Stomach smooth muscle (tissue), 2 donors: Measurements from ENCODE around the gene FAM149B1.
"Not testable (repeated sequence)": the region's sequence is repeated elsewhere in the genome, so short reads cannot be mapped to it uniquely, and the experiment has no call there.

Source experiments
- H3K27ac ChIP-seq: one replicate; pipeline ENCODE4 v1.7.0; 2013; ENCODE audit warnings: mild to moderate bottlenecking, low read length, inconsistent platforms
- H3K27me3 ChIP-seq, 2 donors: one replicate each; pipeline ENCODE4 v1.7.0; 2013; ENCODE audit warnings: low read length in 2 of 2; ENCODE audit not compliant: insufficient read depth in 2 of 2, control insufficient read depth in 1 of 2
- H3K36me3 ChIP-seq, 2 donors: one replicate each; pipeline ENCODE4 v1.7.0; 2013; ENCODE audit warnings: low read length in 2 of 2; ENCODE audit not compliant: control insufficient read depth in 2 of 2, insufficient read depth in 2 of 2
- H3K4me1 ChIP-seq: one replicate; pipeline ENCODE4 v1.7.0; 2013; ENCODE audit warnings: low read length; ENCODE audit not compliant: control insufficient read depth, insufficient read depth
- H3K4me3 ChIP-seq, 2 donors: one replicate each; pipeline ENCODE4 v1.7.0; 2013; ENCODE audit warnings: low read length in 2 of 2
- H3K9ac ChIP-seq, 2 donors: one replicate each; pipeline ENCODE4 v1.7.0; 2013; ENCODE audit warnings: low read length in 2 of 2, mild to moderate bottlenecking in 1 of 2
- H3K9me3 ChIP-seq, 2 donors: one replicate each; pipeline ENCODE4 v1.7.0; 2013; ENCODE audit warnings: low read length in 2 of 2; ENCODE audit not compliant: control insufficient read depth in 2 of 2
- donor health status: healthy.
- donor health status: Pancreatic carcinoma.

Gene FAM149B1

DNA sequence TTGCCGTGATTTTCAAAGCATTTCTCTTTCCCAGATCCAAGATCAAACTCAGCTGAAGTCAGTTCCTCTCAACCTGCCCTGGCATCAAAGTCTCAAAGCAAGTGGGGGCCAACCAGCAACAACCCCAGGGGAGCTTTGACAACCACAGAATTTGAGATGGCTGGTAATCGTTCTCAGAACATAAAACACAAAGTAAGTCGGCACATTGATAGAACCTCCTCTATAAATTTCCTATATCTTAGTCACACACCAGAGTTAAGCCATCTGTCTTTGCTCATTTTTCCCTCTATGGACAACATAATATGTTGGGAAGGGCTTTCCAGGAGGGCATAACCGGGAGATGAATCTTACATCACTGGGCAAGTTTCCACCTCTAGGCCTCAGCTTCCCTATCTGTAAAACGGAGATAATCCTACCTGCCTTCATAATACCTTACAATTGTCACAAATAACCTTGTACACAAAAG is 80.4 kb downstream of the FAM149B1 start:
- H3K4me3 ChIP-seq: no peak overlapping the region
- H3K4me1 ChIP-seq: peaks cover 25% of the 10 kb centered on the region
- H3K27ac ChIP-seq: no peak overlapping the region
- H3K9ac ChIP-seq: no peak overlapping the region
- H3K36me3 ChIP-seq: peaks cover 5 to 19% of the 10 kb centered on the region in 2 donors
- no peaks in the 10 kb centered on the region for H3K27me3 ChIP-seq
- H3K9me3 ChIP-seq: no peaks in the 10 kb centered on the region

DNA sequence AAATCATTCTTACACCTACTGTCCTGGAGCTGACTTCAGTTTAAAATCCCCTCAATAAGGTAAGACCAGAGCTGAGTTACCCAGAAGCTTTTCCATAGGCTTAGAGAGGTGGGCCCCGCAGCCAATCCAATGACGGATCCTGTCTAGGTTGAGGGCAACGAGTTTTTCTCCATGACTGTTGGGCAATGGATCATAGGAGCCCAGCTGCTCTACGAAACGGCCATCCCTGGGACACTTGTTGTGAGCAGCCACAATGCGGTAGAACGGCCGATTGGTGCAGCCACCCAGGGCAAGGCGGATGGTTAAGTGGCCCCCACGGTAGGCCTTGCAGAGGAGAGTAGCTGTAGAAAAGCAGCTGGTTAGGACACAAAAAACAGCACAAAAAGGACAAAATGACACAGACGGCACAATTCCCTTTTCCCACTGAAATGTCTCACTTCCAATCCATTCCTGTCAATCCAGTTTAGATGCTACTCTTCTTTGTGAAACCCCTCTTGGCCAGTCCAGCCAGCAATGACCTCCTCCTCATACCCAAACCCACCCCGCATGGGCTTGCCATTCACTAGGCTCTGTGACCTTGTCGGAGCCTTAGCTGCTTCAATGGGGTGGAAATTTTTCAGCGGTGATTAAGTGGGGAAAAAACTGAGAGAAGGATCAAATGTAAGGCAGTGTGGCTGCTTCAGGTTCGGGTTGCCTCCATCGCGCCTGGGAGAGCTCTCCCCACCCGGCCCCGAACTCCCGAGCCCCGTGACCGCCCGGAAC is 83.9 kb downstream of the FAM149B1 start:
- H3K9ac ChIP-seq: peak overlapping the region; percentile 93 to 98
- H3K9me3 ChIP-seq: no peaks in the 10 kb centered on the region
- H3K36me3 ChIP-seq: peaks cover 0 to 9% of the 10 kb centered on the region in 2 donors
- H3K27ac ChIP-seq: peak overlapping the region; percentile 92
- no peaks in the 10 kb centered on the region for H3K27me3 ChIP-seq
- H3K4me3 ChIP-seq: peak overlapping the region; percentile 97 to 99
- peaks cover 26% of the 10 kb centered on the region for H3K4me1 ChIP-seq

DNA sequence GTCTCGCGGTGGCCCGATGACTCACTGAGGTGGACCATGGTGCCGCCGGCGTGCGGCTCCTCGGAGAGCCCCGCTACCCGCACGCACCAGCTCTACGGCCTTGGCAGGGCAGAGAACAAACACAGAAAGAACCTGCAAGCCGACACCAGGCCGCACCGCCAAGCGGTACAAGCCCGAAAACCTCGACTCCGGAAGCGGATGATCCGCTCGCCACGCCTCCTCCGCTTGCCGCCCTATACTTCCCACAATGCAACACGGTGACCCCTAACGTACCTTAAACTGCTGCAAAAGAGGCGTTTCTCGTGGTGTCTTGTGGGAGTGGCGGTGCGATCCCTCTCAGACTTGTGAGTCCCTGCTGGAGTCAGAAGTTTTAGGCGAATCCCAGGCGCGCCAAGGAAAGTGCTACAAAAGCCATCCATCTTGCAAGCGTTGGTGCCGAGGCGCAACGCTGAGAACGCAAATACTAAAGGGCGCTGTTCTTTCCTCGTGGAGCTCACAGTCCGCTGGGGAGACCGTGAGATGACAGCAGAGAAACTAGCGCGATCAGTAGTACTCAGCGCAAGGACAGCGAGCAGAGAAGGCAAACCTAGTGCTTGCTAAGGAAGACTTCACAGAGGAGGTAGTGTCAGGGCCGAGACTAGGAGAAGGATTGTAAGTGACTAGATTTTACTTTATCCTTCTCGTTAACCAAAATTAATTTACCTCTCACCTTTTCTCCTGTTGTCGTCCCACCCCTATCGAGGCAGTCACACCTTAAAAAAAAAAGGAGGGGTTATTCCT is 84.7 kb downstream of the FAM149B1 start, which contains the start of gene MRPS16:
Gene MRPS16, minus strand, starts transcription at position 200 of the 780 bp plus-strand sequence. Its CDS starts 162 bp downstream, at position 38.
- Histone ChIP-seq H3K4me3 (peak within 1 kb of the TSS; percentile 97 to 99), H3K9me3 (no peaks in the 10 kb centered on the region), H3K36me3 (peaks cover 0 to 9% of the 10 kb centered on the region in 2 donors), H3K9ac (peak within 1 kb of the TSS; percentile 93 to 98), H3K27me3 (no peaks in the 10 kb centered on the region), H3K27ac (peak within 1 kb of the TSS; percentile 92), H3K4me1 (peaks cover 24% of the 10 kb centered on the region)

DNA sequence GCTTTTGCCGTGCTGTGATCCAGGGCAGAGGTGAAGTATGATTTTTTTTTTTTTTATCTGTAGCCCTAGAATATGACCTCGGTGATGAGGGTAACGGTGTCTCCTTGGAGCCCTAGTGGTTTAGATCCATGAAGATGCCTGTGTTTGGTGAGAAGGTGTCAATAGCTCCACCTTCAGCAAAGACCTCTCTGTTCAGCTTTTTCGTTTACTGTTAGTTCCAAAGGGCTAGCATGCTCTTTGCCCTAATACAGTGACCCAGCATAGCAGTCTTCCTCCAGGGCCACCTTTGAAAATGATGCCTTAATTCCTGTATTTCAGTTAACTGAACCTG is 85.3 kb downstream of the FAM149B1 start:
- Histone ChIP-seq H3K4me1 (peaks cover 22% of the 10 kb centered on the region), H3K9me3 (no peaks in the 10 kb centered on the region), H3K36me3 (peaks cover 0 to 9% of the 10 kb centered on the region in 2 donors), H3K27ac (peak overlapping the region; percentile 92), H3K9ac (peak overlapping the region; percentile 93 to 98), H3K27me3 (no peaks in the 10 kb centered on the region), H3K4me3 (peak overlapping the region; percentile 97 to 99)

DNA sequence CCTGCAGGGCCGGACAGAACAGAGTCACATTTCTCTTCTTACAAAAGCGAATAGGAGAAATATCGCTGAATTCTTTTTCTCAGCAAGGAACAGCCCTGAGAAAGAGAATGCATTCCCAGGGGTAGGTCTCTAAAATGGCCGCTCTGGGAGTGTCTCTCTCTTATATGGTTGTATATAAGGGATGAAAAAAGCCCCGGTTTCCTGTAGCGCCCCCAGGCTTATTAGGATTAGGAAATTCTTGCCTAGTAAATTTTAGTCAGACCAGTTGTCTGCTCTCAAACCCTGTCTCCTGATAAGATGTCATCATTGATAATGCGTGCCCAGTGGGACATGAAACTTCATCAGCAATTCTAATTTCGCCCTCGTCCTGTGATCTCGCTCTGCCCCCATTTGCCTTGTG is 90.7 kb downstream of the FAM149B1 start:
- H3K9me3 ChIP-seq, H3K27me3 ChIP-seq, H3K9ac ChIP-seq, H3K27ac ChIP-seq, H3K4me1 ChIP-seq, H3K36me3 ChIP-seq, H3K4me3 ChIP-seq: not testable (repeated sequence)

DNA sequence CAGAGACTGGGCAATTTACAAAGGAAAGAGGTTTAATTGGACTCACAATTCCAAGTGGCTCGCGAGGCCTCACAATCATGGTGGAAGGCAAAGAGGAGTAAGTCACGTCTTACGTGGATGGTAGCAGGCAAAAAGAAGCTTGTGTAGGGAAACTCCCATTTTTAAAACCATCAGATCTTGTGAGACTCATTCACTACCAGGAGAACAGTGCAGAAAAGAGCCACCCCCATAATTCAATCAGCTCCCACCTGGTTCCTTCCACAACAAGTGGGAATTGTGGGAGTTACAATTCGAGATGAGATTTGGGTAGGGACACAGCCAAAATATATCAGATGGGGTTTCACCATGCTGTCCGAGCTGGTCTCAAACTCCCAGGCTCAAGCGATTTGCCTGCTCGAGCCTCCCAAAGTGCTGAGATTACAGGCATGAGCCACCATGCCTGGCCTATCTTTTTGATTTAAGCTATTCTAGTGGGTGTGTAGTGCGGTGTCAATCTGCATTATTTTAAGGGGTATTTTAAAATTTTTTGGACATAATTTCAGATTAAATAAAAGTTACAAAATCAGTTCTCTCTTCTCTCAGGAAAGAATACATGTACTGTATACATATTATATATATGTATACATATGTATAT is 93.6 kb downstream of the FAM149B1 start:
- no peaks in the 10 kb centered on the region for H3K36me3 ChIP-seq
- no peak overlapping the region for H3K9ac ChIP-seq
- no peaks in the 10 kb centered on the region for H3K27me3 ChIP-seq

DNA sequence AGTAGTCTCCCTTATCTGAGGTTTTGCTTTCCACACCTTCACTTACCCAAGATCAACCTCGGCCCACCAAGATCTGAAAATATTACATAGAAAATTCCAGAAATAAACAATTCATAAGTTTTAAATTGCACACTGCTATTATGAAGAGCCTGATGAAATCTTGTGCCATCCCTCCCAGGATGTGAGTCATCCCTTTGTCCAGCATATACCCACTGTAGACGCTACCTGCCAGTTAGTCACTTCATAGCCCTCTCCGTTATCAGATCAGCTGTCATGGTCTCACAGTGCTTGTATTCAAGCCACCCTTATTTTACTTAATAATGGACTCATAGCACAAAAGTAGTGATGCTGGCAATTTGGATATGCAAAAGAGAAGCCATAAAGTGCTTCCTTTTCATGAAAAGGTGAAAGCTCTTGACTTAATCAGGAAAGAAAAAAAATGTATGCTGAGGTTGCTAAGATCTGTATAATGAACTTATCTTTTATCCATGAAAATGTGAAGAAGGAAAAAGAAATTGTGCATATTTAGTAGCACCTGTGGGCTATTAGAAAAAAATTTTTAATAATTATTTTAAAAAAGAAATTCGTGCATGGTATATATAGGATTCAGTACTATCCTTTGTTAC is 94.3 kb downstream of the FAM149B1 start:
- Histone ChIP-seq H3K36me3 (no peaks in the 10 kb centered on the region), H3K27me3 (no peaks in the 10 kb centered on the region), H3K4me3 (no peak overlapping the region), H3K27ac (no peak overlapping the region), H3K9ac (no peak overlapping the region), H3K4me1 (no peaks in the 10 kb centered on the region), H3K9me3 (no peaks in the 10 kb centered on the region)

More for the DNA sequence above, 93.6 kb downstream of the FAM149B1 start:
- Histone ChIP-seq H3K9me3 (no peaks in the 10 kb centered on the region), H3K4me1 (no peaks in the 10 kb centered on the region), H3K27ac (no peak overlapping the region), H3K4me3 (no peak overlapping the region)

DNA sequence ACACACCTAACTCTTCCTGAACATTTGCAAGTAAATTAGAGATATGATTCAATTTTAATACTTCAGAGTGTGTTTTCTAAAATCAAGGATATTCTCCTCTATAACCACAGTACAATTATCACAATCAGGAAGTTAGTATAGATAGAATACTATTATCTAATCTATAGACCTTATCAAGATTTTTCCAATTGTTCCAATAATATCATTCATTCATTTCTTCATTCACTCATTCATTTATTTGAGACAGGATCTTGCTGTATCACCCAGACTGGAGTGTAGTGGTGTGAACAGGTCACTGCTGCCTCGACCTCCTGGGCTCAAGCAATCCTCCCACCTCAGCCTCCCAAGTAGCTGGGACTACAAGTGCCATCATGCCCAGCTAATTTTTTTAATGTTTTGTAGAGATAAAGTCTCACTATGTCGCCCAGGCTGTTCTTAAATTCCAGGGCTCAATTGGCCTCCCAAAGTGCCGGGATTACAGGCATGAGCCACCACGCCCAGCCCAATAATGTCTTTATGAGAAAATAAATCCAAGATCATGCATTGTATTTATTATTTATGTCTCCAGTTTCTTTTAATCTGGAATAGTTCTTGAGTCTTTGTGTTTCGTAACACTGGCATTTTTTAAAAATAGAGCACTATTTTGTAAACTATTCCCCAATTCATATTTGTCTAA is 95.1 kb downstream of the FAM149B1 start:
- Histone ChIP-seq H3K27ac (no peak overlapping the region), H3K36me3 (no peaks in the 10 kb centered on the region), H3K9ac (no peak overlapping the region), H3K9me3 (no peaks in the 10 kb centered on the region), H3K4me1 (no peaks in the 10 kb centered on the region), H3K4me3 (no peak overlapping the region), H3K27me3 (no peaks in the 10 kb centered on the region)

DNA sequence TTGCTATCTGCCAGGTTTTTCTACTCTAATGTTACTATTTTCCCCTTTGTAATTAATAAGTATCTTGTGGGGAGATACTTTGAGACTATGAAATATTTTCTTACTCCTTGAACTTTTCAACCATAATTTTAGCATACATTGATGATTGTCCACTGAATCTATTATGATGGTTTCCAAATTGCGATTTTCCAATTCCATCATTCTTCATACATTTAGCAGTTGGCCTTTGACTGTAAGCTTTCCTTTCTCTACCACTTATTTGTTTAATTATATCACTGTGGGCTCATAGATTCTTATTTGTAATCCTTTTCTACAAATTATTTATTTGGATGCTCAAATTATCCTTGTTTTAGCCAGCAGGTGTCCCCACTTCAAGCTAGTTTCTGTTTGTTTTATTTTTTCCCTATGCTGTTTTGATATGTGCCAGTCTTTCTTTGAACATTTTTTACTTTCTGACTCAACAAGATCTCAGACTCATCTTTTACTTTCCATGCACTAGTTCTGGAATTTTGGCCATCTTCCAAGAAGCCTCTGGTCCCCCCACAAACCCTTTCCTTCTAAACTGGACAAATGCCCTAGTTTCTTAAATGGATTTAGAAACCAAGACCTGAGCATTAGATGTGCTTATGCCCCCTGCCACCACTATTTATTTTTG is 95.9 kb downstream of the FAM149B1 start:
- Histone ChIP-seq H3K4me3 (no peak overlapping the region), H3K9ac (no peak overlapping the region), H3K9me3 (no peaks in the 10 kb centered on the region), H3K36me3 (no peaks in the 10 kb centered on the region), H3K27me3 (no peaks in the 10 kb centered on the region), H3K27ac (no peak overlapping the region), H3K4me1 (no peaks in the 10 kb centered on the region)
